GM12872 (cell line): ENCODE measurements around the gene PCK2.

Source experiments
- TF ChIP-seq, protein P1 (sequence below): IDR thresholded peaks from 3 replicates; pipeline ENCODE4 v1.5.1; 2011; ENCODE audit warnings: low read depth, mild to moderate bottlenecking, low read length, moderate library complexity; ENCODE audit not compliant: insufficient read depth

The PCK2 gene

GRCh38 chr14:24103451-24103850 is 9.3 kb downstream of the PCK2 start:
- TF ChIP-seq, protein P1, sequence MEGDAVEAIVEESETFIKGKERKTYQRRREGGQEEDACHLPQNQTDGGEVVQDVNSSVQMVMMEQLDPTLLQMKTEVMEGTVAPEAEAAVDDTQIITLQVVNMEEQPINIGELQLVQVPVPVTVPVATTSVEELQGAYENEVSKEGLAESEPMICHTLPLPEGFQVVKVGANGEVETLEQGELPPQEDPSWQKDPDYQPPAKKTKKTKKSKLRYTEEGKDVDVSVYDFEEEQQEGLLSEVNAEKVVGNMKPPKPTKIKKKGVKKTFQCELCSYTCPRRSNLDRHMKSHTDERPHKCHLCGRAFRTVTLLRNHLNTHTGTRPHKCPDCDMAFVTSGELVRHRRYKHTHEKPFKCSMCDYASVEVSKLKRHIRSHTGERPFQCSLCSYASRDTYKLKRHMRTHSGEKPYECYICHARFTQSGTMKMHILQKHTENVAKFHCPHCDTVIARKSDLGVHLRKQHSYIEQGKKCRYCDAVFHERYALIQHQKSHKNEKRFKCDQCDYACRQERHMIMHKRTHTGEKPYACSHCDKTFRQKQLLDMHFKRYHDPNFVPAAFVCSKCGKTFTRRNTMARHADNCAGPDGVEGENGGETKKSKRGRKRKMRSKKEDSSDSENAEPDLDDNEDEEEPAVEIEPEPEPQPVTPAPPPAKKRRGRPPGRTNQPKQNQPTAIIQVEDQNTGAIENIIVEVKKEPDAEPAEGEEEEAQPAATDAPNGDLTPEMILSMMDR = no peak

DNA sequence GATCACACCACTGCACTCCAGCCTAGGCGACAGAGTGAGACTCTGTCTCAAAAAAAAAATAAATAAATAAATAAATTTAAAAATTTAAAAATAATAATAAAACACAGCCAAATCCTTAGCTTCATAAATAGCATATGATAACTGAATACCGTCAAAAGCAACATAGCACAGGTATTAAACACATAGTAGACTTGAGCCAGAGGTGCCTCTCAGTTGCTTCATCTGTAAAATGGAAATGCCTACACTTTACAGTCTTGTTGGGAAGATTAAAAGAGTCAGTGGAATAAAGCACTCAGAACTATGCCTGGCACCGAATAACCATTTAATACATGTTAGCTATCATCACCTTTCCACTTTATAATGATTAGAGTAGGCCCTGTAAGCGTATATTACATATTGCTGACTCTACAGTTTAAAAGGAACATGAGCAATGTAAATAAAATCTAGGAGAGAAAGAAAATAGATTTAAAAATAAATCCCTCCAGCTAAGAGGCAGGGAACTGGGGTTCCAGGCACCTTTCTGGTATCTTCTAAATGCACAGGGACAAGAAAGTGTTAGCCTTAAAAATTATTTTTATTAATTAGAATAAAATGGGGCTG is 12.7 kb downstream of the PCK2 start:
- TF ChIP-seq, protein P1 = no peak

DNA sequence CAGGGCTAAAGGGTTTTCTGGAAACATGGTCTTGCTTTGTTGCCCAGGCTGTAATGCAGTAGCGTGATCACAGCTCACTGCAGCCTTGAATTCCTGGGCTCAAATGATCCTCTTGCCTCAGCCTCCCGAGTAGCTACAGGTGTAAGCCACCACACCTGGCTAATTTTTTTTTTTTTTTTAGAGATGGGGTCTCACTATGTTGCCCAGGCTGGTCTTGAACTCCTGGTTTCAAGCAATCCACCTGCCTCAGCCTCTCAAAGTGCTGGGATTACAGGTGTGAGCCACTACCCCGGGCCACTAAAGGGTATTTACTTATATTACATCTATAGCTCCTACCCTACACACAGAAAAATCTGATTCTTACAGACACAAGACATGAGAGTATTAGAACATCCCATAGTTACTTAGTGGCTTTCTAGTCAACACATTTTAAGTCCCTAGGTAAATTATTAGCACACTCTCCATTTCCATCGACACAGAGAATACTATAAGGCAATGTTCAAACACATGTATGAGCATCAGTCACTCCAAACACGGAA is 14.3 kb downstream of the PCK2 start:
- TF ChIP-seq, protein P1 = no peak

DNA sequence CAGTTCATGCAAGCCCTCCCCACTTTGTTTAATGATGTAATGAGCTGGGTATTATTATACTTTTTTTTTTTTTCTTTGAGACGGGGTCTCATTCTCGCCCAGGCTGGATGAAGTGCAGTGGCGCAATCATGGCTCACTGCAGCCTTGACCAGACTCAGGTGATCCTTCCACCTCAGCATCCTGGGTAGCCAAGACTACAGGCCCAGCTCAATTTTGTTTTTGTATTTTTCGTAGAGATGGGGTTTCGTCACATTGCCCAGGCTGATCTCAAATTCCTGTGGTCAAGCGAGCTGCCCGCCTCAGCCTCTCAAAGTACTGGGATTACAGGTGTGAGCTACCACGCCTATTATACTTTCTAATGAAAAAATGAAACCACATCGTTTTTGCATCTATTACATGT is 15.9 kb downstream of the PCK2 start:
- TF ChIP-seq, protein P1 = no peak

DNA sequence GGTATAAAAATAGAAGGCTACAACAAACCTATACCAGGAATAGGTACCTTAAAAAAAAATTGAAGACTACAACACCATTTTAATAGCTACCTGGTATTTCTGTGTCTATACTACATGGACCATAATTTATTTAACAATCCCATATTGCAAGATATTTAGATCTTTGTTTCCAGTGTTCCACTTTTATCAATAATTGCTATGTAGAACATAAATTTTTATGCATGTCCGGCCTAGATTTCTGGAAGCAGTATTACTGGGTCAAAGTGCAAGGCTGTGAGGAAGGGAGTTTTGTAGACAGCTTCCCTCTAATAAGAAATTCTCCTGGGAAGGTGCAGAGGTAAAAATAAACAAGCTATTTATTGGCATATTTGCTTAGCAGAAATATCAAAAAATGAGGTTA is 16.4 kb downstream of the PCK2 start:
- TF ChIP-seq, protein P1 = no peak

DNA sequence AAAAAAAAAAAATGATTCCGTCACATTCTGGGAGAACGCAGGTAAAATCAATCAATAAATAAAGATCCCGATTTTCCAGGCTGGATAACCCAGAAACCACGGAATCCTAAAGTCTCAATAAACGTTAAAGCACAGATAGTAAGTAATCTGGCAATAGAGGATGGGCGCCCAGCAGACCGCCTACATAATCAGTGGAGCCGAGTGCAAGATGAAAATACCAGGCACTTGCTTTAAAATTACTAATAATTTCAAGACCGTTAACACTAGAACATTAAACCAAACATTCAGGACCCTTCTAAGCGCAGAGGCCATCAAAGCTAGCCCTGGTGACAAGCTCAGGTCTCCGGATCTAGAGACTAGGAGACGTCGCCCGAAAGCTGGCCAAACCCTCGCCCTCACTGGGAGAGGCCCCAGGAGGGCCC is 19.3 kb downstream of the PCK2 start:
- TF ChIP-seq, protein P1 = no peak

DNA sequence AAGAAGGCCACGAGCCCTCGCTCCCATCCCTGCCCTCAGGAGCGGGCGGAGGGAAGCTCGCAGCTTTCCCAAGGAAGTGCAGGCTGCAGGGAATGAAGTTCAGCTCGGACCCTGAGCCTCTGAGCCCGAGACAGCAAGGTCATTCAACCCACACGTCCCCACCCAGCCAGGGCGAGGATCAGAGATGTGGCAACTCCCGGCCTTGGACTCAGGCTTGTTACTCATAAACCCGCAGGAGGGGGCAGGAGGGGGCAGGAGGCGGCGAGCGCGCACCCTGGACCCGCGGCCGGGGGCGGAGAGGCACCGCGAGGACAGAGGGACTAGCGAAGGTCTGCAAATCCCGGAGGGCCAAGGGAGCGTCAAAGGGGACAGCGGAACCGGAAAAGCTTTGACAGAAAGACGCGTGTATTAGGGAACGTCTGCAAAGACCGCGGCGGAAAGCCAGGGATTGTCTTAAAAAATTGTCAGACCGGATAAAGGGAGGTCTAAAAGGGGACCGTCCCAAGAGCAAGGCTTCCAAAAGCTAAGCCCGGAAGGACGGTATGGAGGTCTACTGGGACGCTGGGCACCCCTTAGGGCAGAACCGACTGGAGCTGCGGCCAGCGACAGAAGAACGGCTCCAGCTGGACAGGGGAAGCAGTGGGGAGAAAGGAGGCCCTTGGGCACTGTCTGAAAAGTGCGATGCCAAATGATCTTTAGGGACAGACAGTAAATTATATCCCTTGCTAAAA is 19.9 kb downstream of the PCK2 start:
- TF ChIP-seq, protein P1 = no peak
